CD4-positive, alpha-beta T cell treated with Interleukin-6 at 100 ng/mL for 8 hours (primary cell): ENCODE measurements around the gene GEN1.
"Not testable (repeated sequence)": the region's sequence is repeated elsewhere in the genome, so short reads cannot be mapped to it uniquely, and the experiment has no call there.

ENCODE experiments used
- DNase-seq: peaks from one replicate; pipeline ENCODE4 v3.0.0-alpha.2; 2020; ENCODE audit warnings: mixed read lengths, low spot score

Gene GEN1

GRCh38 chr2:17799301-17800120 is 45.6 kb downstream of the GEN1 start:
- no peak for DNase-seq

GRCh38 chr2:17800219-17800618 is 46.3 kb downstream of the GEN1 start:
- DNase-seq, result no peak

GRCh38 chr2:17800693-17801458 is 46.9 kb downstream of the GEN1 start:
- no peak for DNase-seq

- no peak for DNase-seq
These were observed 49.6 kb downstream of the GEN1 start for GRCh38 chr2:17803497-17803896.

GRCh38 chr2:17804358-17804757 is 50.4 kb downstream of the GEN1 start:
- no peak for DNase-seq

- DNase-seq, result no peak
These were observed 51.2 kb downstream of the GEN1 start for GRCh38 chr2:17805166-17805565.

GRCh38 chr2:17805717-17806363 is 51.9 kb downstream of the GEN1 start:
- DNase-seq, result no peak

GRCh38 chr2:17813010-17813741 is 59.2 kb downstream of the GEN1 start:
- DNase-seq, result no peak

- DNase-seq, result no peak
These were observed 60.0 kb downstream of the GEN1 start for GRCh38 chr2:17813742-17814473.

- no peak for DNase-seq
These were observed 60.7 kb downstream of the GEN1 start for GRCh38 chr2:17814601-17815000.

- DNase-seq, result no peak
These were observed 61.7 kb downstream of the GEN1 start for GRCh38 chr2:17815468-17816184.

- DNase-seq, result no peak
These were observed 62.7 kb downstream of the GEN1 start, which contains the start of gene MSGN1 for GRCh38 chr2:17816396-17817245. MSGN1 (plus strand) TSS chr2:17816460; CDS start chr2:17816519, 59 bp downstream.

GRCh38 chr2:17818235-17818815 is 64.4 kb downstream of the GEN1 start:
- no peak for DNase-seq

- no peak for DNase-seq
These were observed 67.1 kb downstream of the GEN1 start for GRCh38 chr2:17821080-17821479.

- DNase-seq, result no peak
These were observed 67.9 kb downstream of the GEN1 start for GRCh38 chr2:17821535-17822444.

- no peak for DNase-seq
These were observed 68.6 kb downstream of the GEN1 start for GRCh38 chr2:17822445-17823117.

GRCh38 chr2:17823646-17824045 is 69.7 kb downstream of the GEN1 start:
- not testable (repeated sequence) for DNase-seq

GRCh38 chr2:17827316-17827715 is 73.4 kb downstream of the GEN1 start:
- DNase-seq, result no peak
